HG03095 (cell line): ENCODE results near the gene UACA.
"Not testable (repeated sequence)": the region's sequence is repeated elsewhere in the genome, so short reads cannot be mapped to it uniquely, and the experiment has no call there.

Experiments
- ATAC-seq: cut with Tn5 transposase; IDR thresholded peaks from one replicate; pipeline ENCODE4 v1.9.1; 2021; ENCODE audit warnings: moderate library complexity; ENCODE audit not compliant: unreplicated experiment

Gene UACA

DNA sequence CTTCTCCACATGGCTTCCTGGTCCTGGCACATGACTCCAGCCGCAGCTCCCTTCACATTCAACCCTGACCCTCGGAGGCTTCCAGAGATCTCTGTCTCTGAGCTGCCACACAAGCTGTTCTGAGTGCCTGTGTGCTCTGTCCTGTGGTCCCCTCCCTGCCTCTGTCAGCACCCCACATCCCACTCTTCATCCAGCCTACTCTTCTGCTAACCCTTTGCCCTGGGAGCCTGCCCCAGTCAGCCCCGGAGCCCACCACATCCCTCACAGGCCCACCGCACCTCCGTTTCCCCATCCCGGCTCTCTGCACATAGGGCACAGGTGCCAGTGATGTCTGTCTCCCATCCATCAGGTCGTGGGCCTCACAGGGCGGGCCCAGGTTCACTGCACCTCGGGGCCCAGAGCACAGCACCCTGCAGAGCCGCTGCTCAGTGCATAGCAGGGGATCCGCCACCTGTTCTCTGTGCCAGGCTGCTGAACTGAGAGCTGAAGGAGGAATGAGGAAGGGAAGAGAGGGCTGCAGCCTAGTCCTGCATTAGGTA, 133.6 kb downstream of the UACA start:
- no peak for ATAC-seq

DNA sequence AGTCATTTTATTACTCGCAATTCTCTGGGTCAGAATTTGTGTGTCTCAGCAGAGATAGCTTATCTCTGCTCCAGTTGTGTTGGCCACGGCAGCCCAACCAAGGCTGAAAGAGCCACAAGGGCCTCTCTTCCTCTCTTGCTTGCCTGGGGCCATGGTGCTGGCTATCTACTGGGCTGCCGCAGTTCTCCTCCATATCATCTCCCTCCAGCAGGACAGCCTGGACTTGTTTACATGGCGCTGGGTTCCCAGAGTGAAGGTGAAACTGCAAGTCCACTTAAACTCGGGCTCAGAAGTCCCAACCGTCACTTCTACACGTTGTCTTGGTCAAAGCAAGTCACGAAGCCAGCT, 134.8 kb downstream of the UACA start:
- no peak for ATAC-seq

DNA sequence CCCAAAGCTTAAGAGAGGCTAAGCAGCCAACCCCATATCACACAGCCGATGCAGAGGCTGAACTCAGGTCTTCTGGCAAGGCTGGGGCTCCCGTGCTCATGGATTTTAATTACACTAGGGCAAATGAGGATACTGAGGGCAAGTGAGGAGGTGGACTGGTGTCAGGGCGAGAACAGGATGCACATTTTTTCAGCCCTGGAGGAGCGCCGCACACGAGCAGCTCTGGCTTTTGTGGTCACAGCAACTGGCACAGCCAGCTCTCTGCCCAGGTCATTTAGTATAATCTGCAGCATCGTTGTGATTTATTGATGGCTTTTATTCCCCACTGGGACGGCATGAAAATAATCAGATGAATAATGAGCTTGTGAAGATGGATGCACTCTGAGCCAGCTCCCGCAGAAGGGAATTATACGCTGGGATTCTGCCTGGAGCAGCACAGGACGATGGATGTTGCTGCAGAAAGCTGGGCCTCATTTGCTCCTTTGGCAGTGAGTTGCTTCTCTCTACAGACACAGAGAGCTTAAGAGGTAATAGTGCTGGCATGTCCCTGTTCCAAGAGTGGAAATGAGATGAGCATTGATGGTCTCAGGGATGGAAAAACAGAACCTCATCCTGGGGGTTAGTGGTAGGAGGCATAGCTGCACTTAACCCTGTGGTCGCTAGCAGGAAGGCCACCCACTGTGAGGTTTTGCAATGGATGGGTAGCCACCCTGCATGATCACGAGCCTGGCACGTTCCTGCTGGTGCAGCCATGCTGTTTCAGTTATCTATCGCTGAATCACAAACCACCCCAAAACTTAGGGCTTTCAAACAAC, 135.4 kb downstream of the UACA start:
- ATAC-seq: no peak

- ATAC-seq: no peak
These were observed 136.0 kb downstream of the UACA start for GRCh38 chr15:70627322-70627721.

- no peak for ATAC-seq
These were observed 137.9 kb downstream of the UACA start for GRCh38 chr15:70625438-70625837.

DNA sequence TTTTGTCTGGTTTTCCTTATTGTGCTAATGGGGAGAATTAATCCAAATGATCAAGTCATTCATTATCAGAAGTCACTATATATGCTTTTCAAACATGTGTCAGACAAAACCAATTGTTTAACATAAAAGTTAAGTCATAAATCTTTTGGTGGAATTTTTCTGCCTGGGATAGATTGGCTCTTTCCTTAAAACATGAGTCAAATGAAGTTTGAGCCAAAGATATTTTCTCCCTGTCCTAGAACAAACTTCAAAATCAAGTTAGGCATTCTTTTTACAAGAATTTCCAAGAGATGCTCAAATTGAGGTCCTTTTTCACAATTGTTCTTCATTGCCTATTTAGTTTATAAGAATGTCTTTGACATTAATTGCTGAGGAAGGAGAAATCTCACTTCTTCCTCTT, 138.3 kb downstream of the UACA start:
- ATAC-seq: no peak

- ATAC-seq: no peak
These were observed 144.4 kb downstream of the UACA start for GRCh38 chr15:70618929-70619328.

- no peak for ATAC-seq
These were observed 145.5 kb downstream of the UACA start for GRCh38 chr15:70617911-70618287.

DNA sequence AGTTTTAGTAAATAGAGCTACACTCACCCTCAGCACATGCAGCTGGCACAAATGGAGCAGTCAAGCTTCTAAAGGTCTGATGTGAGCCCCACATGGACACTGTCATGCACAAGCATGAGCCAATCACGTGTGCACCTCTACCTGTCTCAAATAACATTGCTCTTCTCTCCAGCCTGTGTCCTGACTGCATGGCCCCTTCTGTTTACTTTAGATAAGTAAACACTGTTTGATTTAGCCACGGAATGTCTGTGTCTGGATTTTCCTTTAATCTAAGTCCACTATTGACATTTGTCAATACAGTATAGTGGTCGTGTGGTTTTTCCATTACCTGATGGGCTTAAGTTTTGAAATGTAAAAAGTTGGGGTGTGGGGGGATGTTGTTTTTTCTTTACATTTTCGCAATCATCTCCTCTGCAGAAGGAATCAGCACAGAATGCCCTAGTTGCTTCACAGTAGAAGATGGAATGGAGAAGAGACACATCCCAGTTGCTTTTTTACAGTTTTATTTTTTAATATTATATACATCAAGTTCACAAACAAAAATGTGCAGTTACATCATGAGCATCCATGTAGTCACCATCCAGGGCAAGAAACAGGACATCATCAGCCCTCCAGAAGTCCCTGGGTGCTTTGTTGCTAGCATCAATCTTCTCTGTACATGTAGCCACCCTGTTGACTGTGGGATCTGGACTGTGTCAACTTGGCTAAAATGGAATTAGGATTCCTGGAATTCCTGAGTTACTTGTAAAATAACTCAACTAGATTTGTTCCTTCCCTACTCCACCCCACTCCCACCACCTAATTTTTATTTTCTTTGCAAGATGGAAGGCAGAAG, 146.1 kb downstream of the UACA start:
- no peak for ATAC-seq

DNA sequence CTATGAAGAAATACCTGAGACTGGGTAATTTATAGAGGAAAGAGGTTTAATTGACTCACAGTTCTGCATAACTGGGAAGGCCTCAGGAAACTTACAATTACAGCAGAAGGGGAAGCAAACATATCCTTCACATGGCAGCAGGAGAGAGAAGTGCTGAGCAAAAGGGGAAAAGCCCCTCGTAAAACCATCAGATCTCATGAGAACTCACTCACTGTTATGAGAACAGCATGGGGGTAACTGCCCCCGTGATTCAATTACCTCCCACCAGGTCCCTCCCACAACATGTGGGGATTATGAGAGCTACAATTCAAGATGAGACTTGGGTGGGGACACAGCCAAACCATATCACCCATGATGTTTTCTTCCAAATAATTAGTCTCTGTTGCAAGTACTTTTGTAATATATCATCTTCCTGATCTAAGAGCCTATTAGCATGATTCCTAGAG, 147.0 kb downstream of the UACA start:
- not testable (repeated sequence) for ATAC-seq

GRCh38 chr15:70615435-70616310, 147.7 kb downstream of the UACA start:
- no peak for ATAC-seq

GRCh38 chr15:70614221-70614620, 149.1 kb downstream of the UACA start:
- ATAC-seq: no peak

DNA sequence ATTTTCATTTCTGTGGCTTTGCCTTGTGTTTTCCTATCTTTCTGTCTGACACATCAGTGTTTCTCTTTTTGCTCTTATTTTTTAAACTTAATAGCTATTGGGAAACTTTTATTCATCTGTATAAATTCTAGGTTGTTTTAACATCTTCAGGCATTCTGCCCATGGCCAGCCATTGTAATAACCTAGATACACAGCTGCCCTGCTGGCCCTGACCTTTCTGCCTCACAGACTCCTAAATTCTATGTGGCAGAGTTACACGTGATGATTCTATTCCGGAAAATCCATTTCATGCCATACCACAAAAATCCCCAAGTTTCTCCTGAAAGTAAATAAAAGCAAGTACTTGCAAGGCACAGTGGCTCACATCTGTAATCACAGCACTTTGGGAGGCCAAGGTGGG, 150.1 kb downstream of the UACA start:
- no peak for ATAC-seq

DNA sequence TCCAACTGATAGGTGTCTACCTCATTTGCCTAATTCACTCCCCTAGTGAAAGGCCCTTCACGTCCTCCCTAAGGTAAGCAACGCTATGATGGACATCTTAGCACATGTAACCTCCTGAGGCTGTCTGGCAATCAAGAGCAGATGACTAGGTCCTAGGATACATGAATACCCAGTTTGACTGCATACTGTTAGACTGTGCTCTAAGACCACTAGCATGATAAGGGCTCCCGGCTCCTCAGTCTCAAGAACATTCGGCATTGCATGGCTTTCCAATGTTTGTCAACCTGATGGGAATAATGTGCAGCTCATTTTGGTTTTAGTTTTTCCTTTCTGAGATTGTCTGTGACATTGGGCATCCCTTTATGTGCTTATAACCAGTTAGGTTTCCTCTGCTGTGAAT, 152.1 kb downstream of the UACA start:
- ATAC-seq: no peak

DNA sequence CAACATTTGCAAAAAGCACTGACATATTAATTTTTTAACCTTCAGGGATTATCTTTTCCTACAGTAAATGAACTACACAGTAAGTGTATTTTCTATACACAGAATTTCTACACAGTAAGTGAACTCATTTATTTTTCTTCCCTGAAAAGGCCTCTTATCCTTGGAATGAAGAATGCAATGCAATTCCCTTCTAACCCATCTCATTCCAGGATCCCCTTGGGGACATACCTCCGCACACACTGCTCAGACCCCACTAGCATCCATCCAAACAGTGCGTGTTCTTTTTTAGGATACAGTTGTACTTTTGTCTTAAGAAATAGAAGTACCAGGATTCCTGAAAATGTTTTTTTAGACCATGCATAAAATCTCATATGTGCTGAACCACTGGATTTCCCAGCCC, 152.8 kb downstream of the UACA start:
- ATAC-seq: no peak

- no peak for ATAC-seq
These were observed 153.5 kb downstream of the UACA start for GRCh38 chr15:70609889-70610288.

GRCh38 chr15:70608144-70608543, 155.2 kb downstream of the UACA start:
- ATAC-seq: no peak

- ATAC-seq: no peak
These were observed 157.6 kb downstream of the UACA start for GRCh38 chr15:70605606-70606410.

DNA sequence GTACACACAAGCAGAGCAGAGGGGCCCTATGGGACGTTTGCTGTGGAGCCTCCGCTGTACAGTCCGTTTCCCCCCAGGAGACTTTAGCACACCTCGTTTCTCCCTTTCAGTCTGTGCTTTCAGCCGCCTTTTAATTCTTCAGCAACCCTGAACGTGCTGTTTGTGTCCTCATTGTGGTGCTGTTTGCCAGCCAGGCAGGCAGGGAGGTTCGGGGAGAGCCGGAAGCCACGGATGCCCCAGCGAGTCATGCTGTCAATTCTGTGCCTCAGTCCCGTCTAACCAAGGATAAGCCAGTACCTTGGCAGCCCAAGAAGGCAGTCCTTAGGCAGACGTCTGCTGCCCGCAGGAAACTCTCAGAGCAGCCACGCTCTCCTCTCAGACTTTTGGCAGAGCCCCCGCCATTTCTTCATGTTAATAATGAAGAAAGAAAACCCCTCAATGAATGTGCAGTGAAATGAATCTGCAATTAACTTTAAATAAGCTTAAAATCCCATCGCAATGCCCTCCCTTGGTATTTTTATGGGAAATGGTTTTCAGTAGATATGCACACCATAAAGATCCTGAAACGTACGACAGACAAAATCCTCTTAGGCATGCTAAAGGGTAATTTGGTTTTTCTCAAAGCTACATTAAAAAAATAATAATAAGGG, 158.6 kb downstream of the UACA start:
- no peak for ATAC-seq
